Esophagus squamous epithelium (tissue), 4 donors: Measurements from ENCODE around the gene MAP1S.

ENCODE experiments used
- POLR2A ChIP-seq, 4 donors: fragments of 450-650 bp; IDR thresholded peaks; one replicate each; pipeline ENCODE4 v1.6.1; 2017; ENCODE audit warnings: antibody characterized with exemption in 4 of 4, mild to moderate bottlenecking in 4 of 4, moderate library complexity in 3 of 4
- TF ChIP-seq, protein P1 (sequence below), 6 experiments: fragments of 450-650 bp in 4 of 6; fragments of 200-600 bp in 2 of 6; sonication (generic) in 2 of 6; IDR thresholded peaks; one replicate each; pipeline ENCODE4 v1.5.1; 2016 to 2019; ENCODE audit warnings: antibody characterized with exemption in 6 of 6, mild to moderate bottlenecking in 4 of 6, moderate library complexity in 4 of 6

GRCh38 chr19:17677002-17677401, 42.3 kb upstream of the MAP1S start:
- TF ChIP-seq, protein P1, sequence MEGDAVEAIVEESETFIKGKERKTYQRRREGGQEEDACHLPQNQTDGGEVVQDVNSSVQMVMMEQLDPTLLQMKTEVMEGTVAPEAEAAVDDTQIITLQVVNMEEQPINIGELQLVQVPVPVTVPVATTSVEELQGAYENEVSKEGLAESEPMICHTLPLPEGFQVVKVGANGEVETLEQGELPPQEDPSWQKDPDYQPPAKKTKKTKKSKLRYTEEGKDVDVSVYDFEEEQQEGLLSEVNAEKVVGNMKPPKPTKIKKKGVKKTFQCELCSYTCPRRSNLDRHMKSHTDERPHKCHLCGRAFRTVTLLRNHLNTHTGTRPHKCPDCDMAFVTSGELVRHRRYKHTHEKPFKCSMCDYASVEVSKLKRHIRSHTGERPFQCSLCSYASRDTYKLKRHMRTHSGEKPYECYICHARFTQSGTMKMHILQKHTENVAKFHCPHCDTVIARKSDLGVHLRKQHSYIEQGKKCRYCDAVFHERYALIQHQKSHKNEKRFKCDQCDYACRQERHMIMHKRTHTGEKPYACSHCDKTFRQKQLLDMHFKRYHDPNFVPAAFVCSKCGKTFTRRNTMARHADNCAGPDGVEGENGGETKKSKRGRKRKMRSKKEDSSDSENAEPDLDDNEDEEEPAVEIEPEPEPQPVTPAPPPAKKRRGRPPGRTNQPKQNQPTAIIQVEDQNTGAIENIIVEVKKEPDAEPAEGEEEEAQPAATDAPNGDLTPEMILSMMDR (IDR thresholded peaks at IDR 0.05), result no peak
- TF ChIP-seq POLR2A (IDR thresholded peaks at IDR 0.05), result no peak
